ENCODE results near the gene FBXL16. TPM values are rescaled to one million over a fixed set of nuclear protein-coding genes. Genes with fewer than 3 reads are reported as not detected.

The FBXL16 gene
- total and polyA plus RNA-seq, 4 donors: under 0.01 to 0.14 TPM; not detected in 2

DNA sequence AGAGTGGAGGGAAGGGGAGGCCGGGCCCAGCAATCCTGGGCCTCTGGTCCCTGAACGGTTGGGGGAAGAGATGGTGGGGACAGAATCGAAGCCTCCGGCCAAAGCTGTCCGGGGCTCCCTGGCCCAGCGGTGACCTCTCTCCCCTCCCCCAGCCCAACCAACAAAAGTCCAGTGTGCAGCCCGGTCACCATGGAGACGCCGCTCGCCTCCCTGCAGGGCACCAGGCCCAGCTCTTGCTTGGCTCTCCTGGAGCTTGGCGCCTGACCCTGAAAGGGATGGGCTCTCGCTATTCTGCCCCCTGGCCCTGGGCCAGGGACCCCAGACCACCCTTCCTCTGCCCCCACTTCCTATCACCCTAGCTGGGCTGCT is 10.6 kb upstream of the FBXL16 start:
- Histone ChIP-seq H3K9ac (ENCODE audit: low read depth in 1 of 2, low read length in 2 of 2) (no peak overlapping the region), H3K9me3 (ENCODE audit: control insufficient read depth in 4 of 4, low read length in 3 of 4) (no peaks in the 10 kb centered on the region), H3K27ac (ENCODE audit: low read depth in 1 of 2, low read length in 2 of 2) (no peak overlapping the region), H3K36me3 (ENCODE audit: control insufficient read depth in 4 of 4, insufficient read depth in 3 of 4, low read depth in 1 of 4, low read length in 3 of 4) (peaks cover 0 to 2% (median 0%) of the 10 kb centered on the region in 4 donors), H3K4me1 (ENCODE audit: control insufficient read depth in 4 of 4, insufficient read depth in 4 of 4, low read length in 3 of 4) (peaks cover 22 to 39% (median 30%) of the 10 kb centered on the region in 4 donors), H3K4me3 (ENCODE audit: low read depth in 1 of 3, low read length in 3 of 3) (peak overlapping the region in 1 of 3 donors; percentile 74), H3K27me3 (ENCODE audit: control insufficient read depth in 4 of 4, insufficient read depth in 4 of 4, low read length in 3 of 4) (no peaks in the 10 kb centered on the region)
- WGBS: 16% methylated on average over 12 of the region's 12 CpGs
- TF ChIP-seq HNF4A (conservative IDR thresholded peaks at IDR 0.05) (peak; percentile 35 to 38), SP1 (IDR thresholded peaks at IDR 0.05) (peak; percentile 53), RXRA (IDR thresholded peaks at IDR 0.05) (peak; percentile 65 to 77), FOXA2 (IDR thresholded peaks at IDR 0.05) (no peak), HNF4G (IDR thresholded peaks at IDR 0.05) (no peak), TAF1 (conservative IDR thresholded peaks at IDR 0.05) (no peak), GABPA (IDR thresholded peaks at IDR 0.05 in 1 of 2, conservative IDR thresholded peaks at IDR 0.05 in 1 of 2) (peak in 1 of 2 donors; percentile 26), YY1 (IDR thresholded peaks at IDR 0.05) (no peak), RAD21 (IDR thresholded peaks at IDR 0.05) (no peak)
- TF ChIP-seq, protein P1, sequence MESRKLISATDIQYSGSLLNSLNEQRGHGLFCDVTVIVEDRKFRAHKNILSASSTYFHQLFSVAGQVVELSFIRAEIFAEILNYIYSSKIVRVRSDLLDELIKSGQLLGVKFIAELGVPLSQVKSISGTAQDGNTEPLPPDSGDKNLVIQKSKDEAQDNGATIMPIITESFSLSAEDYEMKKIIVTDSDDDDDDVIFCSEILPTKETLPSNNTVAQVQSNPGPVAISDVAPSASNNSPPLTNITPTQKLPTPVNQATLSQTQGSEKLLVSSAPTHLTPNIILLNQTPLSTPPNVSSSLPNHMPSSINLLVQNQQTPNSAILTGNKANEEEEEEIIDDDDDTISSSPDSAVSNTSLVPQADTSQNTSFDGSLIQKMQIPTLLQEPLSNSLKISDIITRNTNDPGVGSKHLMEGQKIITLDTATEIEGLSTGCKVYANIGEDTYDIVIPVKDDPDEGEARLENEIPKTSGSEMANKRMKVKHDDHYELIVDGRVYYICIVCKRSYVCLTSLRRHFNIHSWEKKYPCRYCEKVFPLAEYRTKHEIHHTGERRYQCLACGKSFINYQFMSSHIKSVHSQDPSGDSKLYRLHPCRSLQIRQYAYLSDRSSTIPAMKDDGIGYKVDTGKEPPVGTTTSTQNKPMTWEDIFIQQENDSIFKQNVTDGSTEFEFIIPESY (IDR thresholded peaks at IDR 0.05): no peak
- TF ChIP-seq, protein P2, sequence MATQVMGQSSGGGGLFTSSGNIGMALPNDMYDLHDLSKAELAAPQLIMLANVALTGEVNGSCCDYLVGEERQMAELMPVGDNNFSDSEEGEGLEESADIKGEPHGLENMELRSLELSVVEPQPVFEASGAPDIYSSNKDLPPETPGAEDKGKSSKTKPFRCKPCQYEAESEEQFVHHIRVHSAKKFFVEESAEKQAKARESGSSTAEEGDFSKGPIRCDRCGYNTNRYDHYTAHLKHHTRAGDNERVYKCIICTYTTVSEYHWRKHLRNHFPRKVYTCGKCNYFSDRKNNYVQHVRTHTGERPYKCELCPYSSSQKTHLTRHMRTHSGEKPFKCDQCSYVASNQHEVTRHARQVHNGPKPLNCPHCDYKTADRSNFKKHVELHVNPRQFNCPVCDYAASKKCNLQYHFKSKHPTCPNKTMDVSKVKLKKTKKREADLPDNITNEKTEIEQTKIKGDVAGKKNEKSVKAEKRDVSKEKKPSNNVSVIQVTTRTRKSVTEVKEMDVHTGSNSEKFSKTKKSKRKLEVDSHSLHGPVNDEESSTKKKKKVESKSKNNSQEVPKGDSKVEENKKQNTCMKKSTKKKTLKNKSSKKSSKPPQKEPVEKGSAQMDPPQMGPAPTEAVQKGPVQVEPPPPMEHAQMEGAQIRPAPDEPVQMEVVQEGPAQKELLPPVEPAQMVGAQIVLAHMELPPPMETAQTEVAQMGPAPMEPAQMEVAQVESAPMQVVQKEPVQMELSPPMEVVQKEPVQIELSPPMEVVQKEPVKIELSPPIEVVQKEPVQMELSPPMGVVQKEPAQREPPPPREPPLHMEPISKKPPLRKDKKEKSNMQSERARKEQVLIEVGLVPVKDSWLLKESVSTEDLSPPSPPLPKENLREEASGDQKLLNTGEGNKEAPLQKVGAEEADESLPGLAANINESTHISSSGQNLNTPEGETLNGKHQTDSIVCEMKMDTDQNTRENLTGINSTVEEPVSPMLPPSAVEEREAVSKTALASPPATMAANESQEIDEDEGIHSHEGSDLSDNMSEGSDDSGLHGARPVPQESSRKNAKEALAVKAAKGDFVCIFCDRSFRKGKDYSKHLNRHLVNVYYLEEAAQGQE (IDR thresholded peaks at IDR 0.05): no peak
- peak; percentile 69 for DNase-seq (ENCODE audit: low spot score)

- Histone ChIP-seq H3K27ac (ENCODE audit: low read depth in 1 of 2, low read length in 2 of 2) (no peak overlapping the region), H3K9me3 (ENCODE audit: control insufficient read depth in 4 of 4, low read length in 3 of 4) (no peaks in the 10 kb centered on the region), H3K9ac (ENCODE audit: low read depth in 1 of 2, low read length in 2 of 2) (no peak overlapping the region), H3K4me3 (ENCODE audit: low read depth in 1 of 3, low read length in 3 of 3) (peak overlapping the region in 2 of 3 donors; percentile 60 to 74), H3K27me3 (ENCODE audit: control insufficient read depth in 4 of 4, insufficient read depth in 4 of 4, low read length in 3 of 4) (peaks cover 0 to 3% (median 0%) of the 10 kb centered on the region in 4 donors), H3K36me3 (ENCODE audit: control insufficient read depth in 4 of 4, insufficient read depth in 3 of 4, low read depth in 1 of 4, low read length in 3 of 4) (peaks cover 0 to 2% (median 0%) of the 10 kb centered on the region in 4 donors), H3K4me1 (ENCODE audit: control insufficient read depth in 4 of 4, insufficient read depth in 4 of 4, low read length in 3 of 4) (peaks cover 23 to 38% (median 29%) of the 10 kb centered on the region in 4 donors)
- DNase-seq (ENCODE audit: low spot score): no peak
- no peak for TF ChIP-seq HNF4A (conservative IDR thresholded peaks at IDR 0.05)
- WGBS: 2% methylated on average over 74 of the region's 74 CpGs
These were observed 10.0 kb upstream of the FBXL16 start for GRCh38 chr16:715477-716199.

Data from liver (tissue), 9 donors.